HepG2 (cell line): ENCODE results near the gene METAP1D. TPM values are rescaled to one million over a fixed set of nuclear protein-coding genes. Genes with fewer than 3 reads are reported as not detected.

Source experiments
- ATAC-seq: fragments of 200-7000 bp; cut with Tn5 transposase; 3 replicates; pipeline ENCODE4 v1.9.1; 2020; ENCODE audit warnings: mild to moderate bottlenecking, moderate library complexity
- BruUV-seq: library from RNA; stranded (reverse); fragments of 400-500 nt; replicated peaks from 2 replicates; lab custom pipeline; 2021; lab: Mats Ljungman, UMichigan
- CTCF ChIA-PET: fragments of 300-600 bp; formaldehyde crosslinking; extraction: SDS; loops from one replicate; lab custom pipeline; 2021; ENCODE audit warnings: low total read pairs, inconsistent platforms, low intra/inter-chr PET ratio; lab: Yijun Ruan, JAX
- POLR2A ChIA-PET: fragments of 350-600 bp; sonication (Branson Sonifier 250); formaldehyde crosslinking; loops from one replicate; lab custom pipeline; 2020; ENCODE audit warnings: antibody characterized with exemption, inconsistent platforms; lab: Yijun Ruan, JAX
- DNase-seq: peaks from one replicate; pipeline ENCODE4 v3.0.0-alpha.2; 2015; ENCODE audit warnings: low spot score
- FAIRE-seq: peaks from 3 replicates; lab custom pipeline; 2011; peaks lifted over from hg19 to GRCh38; lab: Jason Lieb, UNC
- H2AFZ ChIP-seq: one replicate; pipeline ENCODE4 v1.6.1; 2011; ENCODE audit warnings: low read length, inconsistent platforms
- H3K27ac ChIP-seq: fragments of 300-600 bp; 3 replicates; pipeline ENCODE4 v1.8.0; 2011; ENCODE audit warnings: mixed run types, mild to moderate bottlenecking, mixed read lengths, low read length, inconsistent platforms; ENCODE audit not compliant: insufficient read depth; ENCODE audit errors: extremely low read length
- H3K27me3 ChIP-seq, 2 experiments: fragments of 200-600 bp in 1 of 2; 2 replicates in 1 of 2; 3 replicates in 1 of 2; pipeline versions ENCODE4 v1.6.0 to v1.8.0; 2011; ENCODE audit warnings: low read length in 2 of 2, mild to moderate bottlenecking in 2 of 2, moderate library complexity in 2 of 2, inconsistent platforms in 1 of 2; ENCODE audit not compliant: insufficient read depth in 2 of 2, control insufficient read depth in 1 of 2
- H3K36me3 ChIP-seq, 2 experiments: fragments of 200-600 bp in 1 of 2; replicated peaks in 1 of 2; 2 replicates in 1 of 2; 3 replicates in 1 of 2; pipeline versions ENCODE4 v1.5.1 to v1.8.0; 2011; ENCODE audit warnings: low read length in 2 of 2, inconsistent platforms in 1 of 2; ENCODE audit not compliant: insufficient read depth in 2 of 2, control insufficient read depth in 1 of 2
- H3K4me1 ChIP-seq: 2 replicates; pipeline ENCODE4 v1.5.1; 2012; ENCODE audit warnings: low read length, inconsistent platforms; ENCODE audit not compliant: insufficient read depth
- H3K4me2 ChIP-seq: 2 replicates; pipeline ENCODE4 v1.6.0; 2011; ENCODE audit warnings: low read depth, low read length, inconsistent platforms
- H3K4me3 ChIP-seq, 3 experiments: fragments of 200-600 bp in 1 of 3; sonication (generic), shearing (Covaris generic) in 1 of 3; replicated peaks in 1 of 3; 2 replicates each; pipeline ENCODE4 v1.5.1; 2011 to 2016; ENCODE audit warnings: low read length in 3 of 3, inconsistent platforms in 2 of 3, low read depth in 2 of 3, mild to moderate bottlenecking in 2 of 3, control low read depth in 1 of 3, mixed read lengths in 1 of 3; ENCODE audit not compliant: insufficient read depth in 1 of 3
- H3K79me2 ChIP-seq: one replicate; pipeline ENCODE4 v1.6.1; 2011; ENCODE audit warnings: low read length, inconsistent platforms; ENCODE audit not compliant: insufficient read depth
- H3K9ac ChIP-seq: 2 replicates; pipeline ENCODE4 v1.6.0; 2011; ENCODE audit warnings: mild to moderate bottlenecking, low read depth, low read length, inconsistent platforms; ENCODE audit not compliant: insufficient read depth
- H3K9me3 ChIP-seq: 2 replicates; pipeline ENCODE4 v1.5.1; 2012; ENCODE audit warnings: mild to moderate bottlenecking, low read length
- H4K20me1 ChIP-seq: 2 replicates; pipeline ENCODE4 v1.6.0; 2011; ENCODE audit warnings: inconsistent platforms, mild to moderate bottlenecking, low read length, moderate library complexity; ENCODE audit not compliant: insufficient read depth
- FOXC1 ChIP-seq: sonication (generic); formaldehyde crosslinking; IDR thresholded peaks from 2 replicates; pipeline ENCODE4 v1.8.0; 2022; ENCODE audit warnings: mild to moderate bottlenecking, missing genetic modification reagents, borderline replicate concordance
- HNRNPK ChIP-seq: fragments of 200-400 bp; formaldehyde crosslinking; IDR thresholded peaks from 2 replicates; pipeline ENCODE4 v1.6.1; 2018; ENCODE audit warnings: low read length, low read depth, moderate library complexity, mild to moderate bottlenecking; ENCODE audit not compliant: poor library complexity, severe bottlenecking
- NBN ChIP-seq: fragments of 450-650 bp; conservative IDR thresholded peaks from 2 replicates; pipeline ENCODE4 v1.6.1; 2017
- ZNF501 ChIP-seq: sonication (generic); formaldehyde crosslinking; IDR thresholded peaks from 2 replicates; pipeline ENCODE4 v1.5.1; 2020; ENCODE audit warnings: mild to moderate bottlenecking, moderate library complexity, missing genetic modification reagents
- WGBS: methylation state at CpG from one replicate; pipeline ENCODE4 v1.1.6; 2017; ENCODE audit warnings: low lambda C conversion rate; 5-methylcytosine and 5-hydroxymethylcytosine counted together
- in situ Hi-C: cut with HindIII; loops from 2 replicates; pipeline ENCODE4 v1.10.0; 2017; ENCODE audit warnings: low pct_unique_long_range_greater_than_20kb; ENCODE audit not compliant: extremely low pct_ligation_motif_present
- intact Hi-C: fragments of 100-400 bp; cut with micrococcal nuclease; formaldehyde crosslinking; loops from one replicate; pipeline ENCODE4 v1.10.0; 2022; ENCODE audit not compliant: unreplicated experiment
- polyA plus RNA-seq, 8 experiments: library from polyadenylated mRNA; depleted of rRNA in 3 of 8; stranded (reverse) in 7 of 8; unstranded in 1 of 8; fragments of >200 nt; fragmentation: Illumina TruSeq in 4 of 8; extraction: Trizol in 4 of 8; gene quantifications; 2 replicates each; pipeline versions ENCODE4 v1.2.1 to v1.2.3, GENCODE V29; 2011 to 2016; ENCODE audit warnings: low read depth in 4 of 8, missing spikeins in 1 of 8, mixed read lengths in 1 of 8; ENCODE audit not compliant: insufficient read depth in 1 of 8
- total RNA-seq, 5 experiments: library from RNA; depleted of rRNA; stranded (reverse); fragments of >200 nt; fragmentation: Illumina TruSeq; extraction: Trizol; gene quantifications; 2 replicates each; pipeline ENCODE4 v1.2.3, GENCODE V29; 2016; ENCODE audit warnings: low read depth in 1 of 5
- TF ChIP-seq, protein P1 (sequence below): sonication (generic); formaldehyde crosslinking; IDR thresholded peaks from 2 replicates; pipeline ENCODE4 v1.8.0; 2022; ENCODE audit warnings: missing genetic modification reagents, mild to moderate bottlenecking, inconsistent platforms, borderline replicate concordance
- TF ChIP-seq, protein P2 (sequence below): sonication (generic); formaldehyde crosslinking; IDR thresholded peaks from 2 replicates; pipeline ENCODE4 v1.4.0; 2020; ENCODE audit warnings: missing genetic modification reagents

Gene METAP1D
- total and polyA plus RNA-seq, 2 of the 13 experiments (the other 11 are each of a cell fraction or from before 2014, with no cell fraction given), result 14.7 to 21.6 TPM

GRCh38 chr2:172009823-172010222, 10.1 kb downstream of the METAP1D start:
- POLR2A ChIA-PET, result interaction anchor here (0.7 kb wide), 3 partner anchors 75 to 486 kb away, joined by 3 to 4 read pairs (median 3); no protein-coding TSS in a partner anchor
- no TSS peak for BruUV-seq
- H3K9me3 ChIP-seq, result no peaks in the 10 kb centered on the region

More at GRCh38 chr2:172009823-172010222, 10.1 kb downstream of the METAP1D start:
- in situ Hi-C loops, result no loop called here
- Histone ChIP-seq H2AFZ (no peak overlapping the region), H3K27me3 (no peaks in the 10 kb centered on the region)
- 97% methylated on average over 4 of the region's 4 CpGs for WGBS
- TF ChIP-seq HNRNPK (no peak), NBN (no peak), ZNF501 (CRISPR knock-in tag) (no peak), FOXC1 (CRISPR knock-in tag) (no peak)
- TF ChIP-seq, protein P1, sequence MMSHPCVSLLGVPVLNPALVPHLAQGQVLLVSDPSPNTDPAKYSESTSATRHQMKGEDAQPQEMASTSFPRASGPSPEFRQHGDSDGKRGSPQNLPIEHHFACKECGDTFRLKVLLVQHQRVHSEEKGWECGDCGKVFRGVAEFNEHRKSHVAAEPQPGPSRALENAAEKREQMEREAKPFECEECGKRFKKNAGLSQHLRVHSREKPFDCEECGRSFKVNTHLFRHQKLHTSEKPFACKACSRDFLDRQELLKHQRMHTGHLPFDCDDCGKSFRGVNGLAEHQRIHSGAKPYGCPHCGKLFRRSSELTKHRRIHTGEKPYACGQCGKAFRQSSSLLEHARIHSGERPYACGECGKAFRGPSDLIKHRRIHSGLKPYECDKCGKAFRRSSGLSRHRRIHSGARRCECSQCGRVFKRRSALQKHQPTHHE, result no peak
- TF ChIP-seq, protein P2, sequence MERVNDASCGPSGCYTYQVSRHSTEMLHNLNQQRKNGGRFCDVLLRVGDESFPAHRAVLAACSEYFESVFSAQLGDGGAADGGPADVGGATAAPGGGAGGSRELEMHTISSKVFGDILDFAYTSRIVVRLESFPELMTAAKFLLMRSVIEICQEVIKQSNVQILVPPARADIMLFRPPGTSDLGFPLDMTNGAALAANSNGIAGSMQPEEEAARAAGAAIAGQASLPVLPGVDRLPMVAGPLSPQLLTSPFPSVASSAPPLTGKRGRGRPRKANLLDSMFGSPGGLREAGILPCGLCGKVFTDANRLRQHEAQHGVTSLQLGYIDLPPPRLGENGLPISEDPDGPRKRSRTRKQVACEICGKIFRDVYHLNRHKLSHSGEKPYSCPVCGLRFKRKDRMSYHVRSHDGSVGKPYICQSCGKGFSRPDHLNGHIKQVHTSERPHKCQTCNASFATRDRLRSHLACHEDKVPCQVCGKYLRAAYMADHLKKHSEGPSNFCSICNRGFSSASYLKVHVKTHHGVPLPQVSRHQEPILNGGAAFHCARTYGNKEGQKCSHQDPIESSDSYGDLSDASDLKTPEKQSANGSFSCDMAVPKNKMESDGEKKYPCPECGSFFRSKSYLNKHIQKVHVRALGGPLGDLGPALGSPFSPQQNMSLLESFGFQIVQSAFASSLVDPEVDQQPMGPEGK (CRISPR knock-in tag), result no peak
- TF ChIP-seq, all 625 proteins: peak for 0
- Histone ChIP-seq H3K4me1 (peaks cover 24% of the 10 kb centered on the region), H3K79me2 (peaks cover 11% of the 10 kb centered on the region), H3K9ac (no peak overlapping the region), H3K36me3 (no peaks in the 10 kb centered on the region), H3K4me3 (no peak overlapping the region), H3K27ac (no peak overlapping the region), H3K4me2 (no peak overlapping the region), H4K20me1 (no peaks in the 10 kb centered on the region)
- DNase-seq (no peak), ATAC-seq (no peak), FAIRE-seq (no peak)
- intact Hi-C loops, result loop anchor here (10.0 kb wide), 1 partner anchor 45 kb away; no protein-coding TSS in a partner anchor
- CTCF ChIA-PET, result no interaction called here
